Islet of Langerhans (tissue), 1 donor: ENCODE data around the gene ATF6.
"Not testable (repeated sequence)": the region's sequence is repeated elsewhere in the genome, so short reads cannot be mapped to it uniquely, and the experiment has no call there.

ENCODE experiments used
- FAIRE-seq: peaks from one replicate; lab custom pipeline; 2011; peaks lifted over from hg19 to GRCh38; lab: Jason Lieb, UNC

Gene ATF6, protein sequence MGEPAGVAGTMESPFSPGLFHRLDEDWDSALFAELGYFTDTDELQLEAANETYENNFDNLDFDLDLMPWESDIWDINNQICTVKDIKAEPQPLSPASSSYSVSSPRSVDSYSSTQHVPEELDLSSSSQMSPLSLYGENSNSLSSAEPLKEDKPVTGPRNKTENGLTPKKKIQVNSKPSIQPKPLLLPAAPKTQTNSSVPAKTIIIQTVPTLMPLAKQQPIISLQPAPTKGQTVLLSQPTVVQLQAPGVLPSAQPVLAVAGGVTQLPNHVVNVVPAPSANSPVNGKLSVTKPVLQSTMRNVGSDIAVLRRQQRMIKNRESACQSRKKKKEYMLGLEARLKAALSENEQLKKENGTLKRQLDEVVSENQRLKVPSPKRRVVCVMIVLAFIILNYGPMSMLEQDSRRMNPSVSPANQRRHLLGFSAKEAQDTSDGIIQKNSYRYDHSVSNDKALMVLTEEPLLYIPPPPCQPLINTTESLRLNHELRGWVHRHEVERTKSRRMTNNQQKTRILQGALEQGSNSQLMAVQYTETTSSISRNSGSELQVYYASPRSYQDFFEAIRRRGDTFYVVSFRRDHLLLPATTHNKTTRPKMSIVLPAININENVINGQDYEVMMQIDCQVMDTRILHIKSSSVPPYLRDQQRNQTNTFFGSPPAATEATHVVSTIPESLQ

GRCh38 chr1:161766102-161766981 is at the start of gene ATF6:
ATF6 (plus strand) TSS chr1:161766320; CDS start chr1:161766361, 41 bp downstream.
- FAIRE-seq, result peak; percentile 86

- FAIRE-seq, result no peak
Observed at GRCh38 chr1:161718559-161719324, 47.4 kb upstream of the ATF6 start.

DNA sequence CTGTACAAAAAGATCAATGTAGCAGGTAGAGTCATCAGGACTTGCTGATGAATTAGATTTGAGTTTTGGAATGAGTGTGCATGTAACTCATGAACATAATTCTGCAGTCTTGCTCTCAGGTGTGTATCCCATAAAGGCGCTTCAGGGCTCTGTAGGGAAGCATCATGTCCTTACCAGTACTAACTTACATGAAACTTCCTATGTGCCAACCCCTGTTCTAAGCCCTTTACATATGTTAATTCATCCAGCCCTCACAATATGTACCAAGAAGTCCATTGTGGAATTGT is 46.9 kb upstream of the ATF6 start:
- FAIRE-seq, result no peak

DNA sequence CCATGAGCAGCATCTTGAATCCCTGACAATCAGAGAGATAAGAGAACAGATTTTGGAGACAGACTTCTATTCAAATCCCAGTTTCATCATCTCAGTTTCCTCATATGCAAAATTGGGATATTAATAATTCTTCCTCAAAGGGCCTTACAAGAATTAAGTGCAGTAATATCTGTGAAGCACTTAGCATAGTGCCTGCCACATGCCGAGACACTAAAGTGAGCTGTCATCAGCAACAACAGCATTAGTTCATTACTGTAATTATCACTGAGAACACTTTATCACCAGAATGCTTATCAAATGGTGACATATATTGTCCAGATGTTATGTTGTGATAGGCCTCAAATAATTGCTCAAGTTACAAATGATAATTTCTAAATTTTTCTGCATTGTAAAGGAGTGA is 45.7 kb upstream of the ATF6 start:
- no peak for FAIRE-seq

DNA sequence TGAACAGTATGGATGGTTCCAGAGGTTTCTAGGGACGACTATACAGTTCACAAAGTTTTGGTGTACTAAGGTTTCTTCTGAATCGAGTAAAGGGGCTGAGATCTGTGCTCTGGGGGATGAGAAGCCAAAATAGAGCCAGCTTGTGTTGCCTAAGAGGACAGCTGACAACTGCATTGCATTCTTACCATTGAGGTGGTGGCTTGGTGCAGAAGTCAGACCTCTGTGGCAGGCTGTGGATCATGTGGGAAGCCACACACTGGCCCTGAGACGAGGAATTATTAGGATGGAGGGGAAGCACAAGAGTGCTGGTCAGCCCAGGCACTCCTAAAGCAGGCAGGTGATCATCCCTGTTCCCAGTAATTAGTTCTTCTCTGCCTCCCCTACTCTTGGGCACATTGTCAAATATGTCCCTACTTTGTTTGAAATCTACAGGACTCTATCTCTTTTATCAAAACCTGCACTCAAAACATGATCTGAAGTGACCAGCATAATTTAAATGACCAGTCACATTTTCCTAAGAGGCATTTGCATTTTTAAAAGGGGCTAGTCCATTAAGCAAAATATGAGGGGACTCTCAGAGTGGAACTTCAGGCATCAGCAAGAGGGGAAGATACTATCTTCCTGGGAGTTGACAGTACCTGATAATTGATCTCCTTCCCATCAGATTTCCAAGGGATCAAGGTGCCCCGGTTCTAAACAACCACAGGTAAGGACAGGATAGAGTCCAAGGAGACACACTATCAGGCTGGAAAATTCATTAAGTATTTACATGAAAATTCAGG is 45.0 kb upstream of the ATF6 start, which contains the start of gene FCRLB:
Gene FCRLB (plus strand): TSS at position 589 of the 782 bp plus-strand sequence. CDS start 1,129 bp downstream, outside the sequence.
- no peak for FAIRE-seq

- no peak for FAIRE-seq
Observed at GRCh38 chr1:161721738-161722343, 44.3 kb upstream of the ATF6 start.

- no peak for FAIRE-seq
Observed at GRCh38 chr1:161722406-161722805, 43.7 kb upstream of the ATF6 start.

DNA sequence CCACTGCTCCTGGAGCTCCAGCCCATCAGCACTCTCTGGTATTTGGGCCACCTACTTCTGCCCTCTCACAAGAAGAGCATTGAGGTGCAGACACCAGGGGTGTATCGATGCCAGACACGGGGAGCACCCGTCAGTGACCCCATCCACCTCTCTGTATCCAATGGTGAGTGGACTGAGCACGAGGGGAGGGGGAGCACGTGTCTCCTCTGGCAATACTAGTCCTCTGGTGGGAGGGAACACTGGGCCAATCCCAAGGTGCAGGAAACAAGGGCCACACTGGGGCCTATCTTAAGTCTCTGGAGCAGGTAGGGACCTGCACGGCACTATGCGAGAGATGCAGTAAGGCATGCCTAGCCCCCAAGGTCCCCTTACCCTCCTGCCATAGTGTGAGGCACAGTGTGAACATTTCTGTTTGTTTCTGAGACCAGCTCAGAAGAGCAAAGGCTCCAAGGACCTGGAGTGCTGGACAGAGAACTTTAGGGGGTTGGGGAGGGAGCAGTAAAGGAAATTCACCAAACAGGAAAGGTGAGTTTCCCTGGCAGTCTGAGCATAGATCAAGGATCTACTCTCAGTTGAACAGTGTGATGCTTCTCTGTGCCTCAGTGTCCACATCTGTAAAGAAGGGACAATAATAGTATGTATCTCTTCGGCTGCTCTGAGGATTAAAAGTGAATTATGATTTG is 42.5 kb upstream of the ATF6 start:
- FAIRE-seq, result no peak

- not testable (repeated sequence) for FAIRE-seq
Observed at GRCh38 chr1:161725258-161725907, 40.7 kb upstream of the ATF6 start.

DNA sequence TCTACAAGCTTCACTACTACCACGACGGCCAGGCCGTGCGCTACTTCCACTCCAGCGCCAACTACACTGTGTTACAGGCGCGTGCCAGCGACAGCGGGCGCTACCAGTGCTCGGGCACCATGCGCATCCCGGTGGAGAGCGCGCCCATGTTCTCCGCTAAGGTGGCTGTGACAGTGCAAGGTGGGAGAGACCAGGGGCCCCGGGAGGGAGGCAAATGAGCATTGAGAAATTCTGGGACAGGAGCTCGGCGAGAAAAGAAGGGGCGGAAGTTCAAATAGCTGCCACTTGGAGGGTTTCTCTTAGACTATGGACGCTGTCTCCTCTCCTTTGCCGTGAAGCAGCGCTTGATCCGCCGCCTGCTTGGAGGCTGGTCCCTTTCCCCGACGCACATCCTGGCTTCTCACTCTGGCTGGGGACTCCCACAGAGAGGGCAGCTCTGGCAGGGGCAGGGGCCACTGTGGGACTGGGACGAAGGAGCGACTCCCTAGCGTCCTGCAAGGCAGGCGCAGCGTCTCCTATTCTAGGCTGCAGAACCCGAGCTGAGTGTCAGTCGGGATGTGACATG is 40.1 kb upstream of the ATF6 start:
- no peak for FAIRE-seq

GRCh38 chr1:161726473-161727255 is 39.5 kb upstream of the ATF6 start:
- FAIRE-seq, result no peak

GRCh38 chr1:161727256-161727924 is 38.7 kb upstream of the ATF6 start:
- FAIRE-seq, result no peak

- no peak for FAIRE-seq
Observed at GRCh38 chr1:161728376-161729226, 37.5 kb upstream of the ATF6 start.

DNA sequence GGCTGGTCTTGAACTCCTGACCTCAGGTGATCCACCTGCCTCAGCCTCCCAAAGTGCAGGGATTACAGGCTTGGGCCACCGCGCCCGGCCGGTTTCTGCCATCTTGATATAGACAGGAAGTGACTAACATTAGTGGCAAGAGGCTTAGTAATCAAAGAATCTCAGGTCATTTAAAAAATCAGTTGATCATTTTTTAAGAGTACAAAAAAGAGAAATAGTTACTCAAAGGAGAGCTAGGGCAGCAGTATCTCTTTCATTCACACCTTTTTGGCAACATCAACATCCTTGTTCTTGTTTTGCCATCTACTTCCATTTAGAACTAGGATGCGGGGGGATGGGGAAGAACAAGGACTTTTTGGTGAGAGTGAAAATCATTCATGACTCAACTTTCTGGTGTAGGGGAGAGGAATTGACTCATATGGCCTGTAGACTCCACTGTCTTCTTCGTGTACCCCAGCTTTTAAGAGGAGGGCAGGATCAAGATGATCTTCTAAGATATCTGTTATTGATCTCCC is 36.0 kb upstream of the ATF6 start:
- no peak for FAIRE-seq

GRCh38 chr1:161731241-161731640 is 34.9 kb upstream of the ATF6 start:
- FAIRE-seq, result no peak

GRCh38 chr1:161731981-161732718 is 34.0 kb upstream of the ATF6 start:
- no peak for FAIRE-seq
